Pancreas (tissue), 10 donors: ENCODE results near the gene UPP2. TPM values are rescaled to one million over a fixed set of nuclear protein-coding genes. Genes with fewer than 3 reads are reported as not detected.
A peak's percentile ranks its signal among the peaks of the same experiment; 100 is the strongest.

Experiments used
- ATAC-seq, 4 donors: fragments of 200-7000 bp; cut with Tn5 transposase; one replicate each; pipeline versions ENCODE4 v1.8.0 to v1.9.1; 2020; ENCODE audit warnings: mild to moderate bottlenecking in 4 of 4, moderate library complexity in 4 of 4
- DNase-seq, 6 donors: peaks; one replicate each; pipeline ENCODE4 v3.0.0-alpha.2; 2020
- FAIRE-seq: peaks from 2 replicates; lab custom pipeline; 2012; peaks lifted over from hg19 to GRCh38; lab: Jason Lieb, UNC
- H3K27ac ChIP-seq, 4 donors: fragments of 200-600 bp; sonication (generic); 1 replicate in 3 of 4; 2 replicates in 1 of 4; pipeline versions ENCODE4 v1.5.0 to v1.8.0; 2020
- H3K27me3 ChIP-seq, 4 donors: fragments of 200-600 bp; one replicate each; pipeline ENCODE4 v1.8.0; 2021
- H3K36me3 ChIP-seq, 3 donors: fragments of 200-600 bp; sonication (generic) in 1 of 3; one replicate each; pipeline versions ENCODE4 v1.5.0 to v1.8.0; 2020 to 2021
- H3K4me1 ChIP-seq, 3 donors: fragments of 200-600 bp; one replicate each; pipeline ENCODE4 v1.8.0; 2021
- H3K4me3 ChIP-seq, 4 donors: fragments of 200-600 bp; sonication (generic) in 2 of 4; one replicate each; pipeline versions ENCODE4 v1.5.0 to v1.8.0; 2020 to 2021
- H3K9me3 ChIP-seq, 4 donors: fragments of 200-600 bp; one replicate each; pipeline ENCODE4 v1.8.0; 2021
- WGBS, 2 donors: extraction: QIAGEN DNeasy Blood & Tissue Kit; methylation state at CpG; one replicate each; pipeline ENCODE4 v1.1.7; 2013; 5-methylcytosine and 5-hydroxymethylcytosine counted together
- intact Hi-C, 3 donors: fragments of 100-400 bp; cut with DNase I; formaldehyde crosslinking; loops; one replicate each; pipeline versions ENCODE4 v1.11.1 to v1.14.2; 2022
- polyA plus RNA-seq, 2 donors: library from polyadenylated mRNA; stranded (reverse); fragments of 200-250 nt; gene quantifications; one replicate each; pipeline ENCODE4 v1.2.3, GENCODE V29; 2013
- total RNA-seq, 6 donors: library from RNA; stranded (reverse); fragmentation: NEBNext Ultra II Directional in 4 of 6; extraction: Animal tissue kit (Norgen Biotek cat#: 25700) in 4 of 6; gene quantifications; one replicate each; pipeline versions ENCODE4 v1.2.1 to v1.2.4, GENCODE V29; 2021 to 2023
- TF ChIP-seq, protein P1 (sequence below), 4 donors: fragments of 200-600 bp; sonication (generic) in 3 of 4; IDR thresholded peaks; one replicate each; pipeline versions ENCODE4 v1.5.0 to v1.8.0; 2021; ENCODE audit warnings: antibody characterized with exemption in 4 of 4
- donor health status: healthy with polysubstance abuse.
- donor health status: DM: no; HTN: no; CAD: no; lungs with moderate emphysema.
- donor health status: DM: no; HTN: no; CAD: no.
- donor health status: control.
- donor health status: control.
- donor health status: Bipolar disorder and iron deficiency.
- donor health status: DM: yes; HTN: yes; CAD: no.
- donor health status: DM: no; HTN: no; CAD: no.
- donor health status: DM: no; HTN: no; CAD: no.
- donor health status: DM: yes; HTN: yes; CAD: no.

Gene UPP2
- total and polyA plus RNA-seq, 8 donors, result not detected

DNA sequence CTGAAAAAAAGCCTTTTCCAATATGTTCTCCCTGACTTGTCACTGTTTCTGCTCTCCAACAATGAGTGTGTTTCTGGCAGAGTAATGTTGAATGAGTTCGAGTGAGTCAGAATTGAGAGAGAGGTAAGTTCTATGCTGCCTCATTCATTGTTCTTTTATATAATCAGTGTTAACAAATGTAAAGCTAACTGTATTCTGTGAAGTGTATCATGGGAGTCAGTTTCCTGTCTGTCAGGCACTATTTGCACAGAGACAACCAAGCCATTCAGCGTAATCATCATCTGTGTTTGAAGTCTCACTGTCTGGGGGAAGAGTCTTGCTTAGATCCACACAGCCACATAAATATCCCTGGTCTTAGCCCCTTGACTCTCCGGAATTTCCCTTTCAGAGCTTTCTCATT, 22.0 kb upstream of the UPP2 start:
- H3K27me3 ChIP-seq, result no peaks in the 10 kb centered on the region
- WGBS, 2 donors, result 53 to 54% methylated on average over 3 of the region's 3 CpGs
- intact Hi-C loops, result no loop called here
- ATAC-seq (no peak), DNase-seq (no peak), FAIRE-seq (no peak)
- no peaks in the 10 kb centered on the region for H3K36me3 ChIP-seq
- H3K4me1 ChIP-seq, result no peaks in the 10 kb centered on the region
- H3K9me3 ChIP-seq, result no peaks in the 10 kb centered on the region
- H3K4me3 ChIP-seq, result no peak overlapping the region
- H3K27ac ChIP-seq, result no peak overlapping the region
- TF ChIP-seq, protein P1, sequence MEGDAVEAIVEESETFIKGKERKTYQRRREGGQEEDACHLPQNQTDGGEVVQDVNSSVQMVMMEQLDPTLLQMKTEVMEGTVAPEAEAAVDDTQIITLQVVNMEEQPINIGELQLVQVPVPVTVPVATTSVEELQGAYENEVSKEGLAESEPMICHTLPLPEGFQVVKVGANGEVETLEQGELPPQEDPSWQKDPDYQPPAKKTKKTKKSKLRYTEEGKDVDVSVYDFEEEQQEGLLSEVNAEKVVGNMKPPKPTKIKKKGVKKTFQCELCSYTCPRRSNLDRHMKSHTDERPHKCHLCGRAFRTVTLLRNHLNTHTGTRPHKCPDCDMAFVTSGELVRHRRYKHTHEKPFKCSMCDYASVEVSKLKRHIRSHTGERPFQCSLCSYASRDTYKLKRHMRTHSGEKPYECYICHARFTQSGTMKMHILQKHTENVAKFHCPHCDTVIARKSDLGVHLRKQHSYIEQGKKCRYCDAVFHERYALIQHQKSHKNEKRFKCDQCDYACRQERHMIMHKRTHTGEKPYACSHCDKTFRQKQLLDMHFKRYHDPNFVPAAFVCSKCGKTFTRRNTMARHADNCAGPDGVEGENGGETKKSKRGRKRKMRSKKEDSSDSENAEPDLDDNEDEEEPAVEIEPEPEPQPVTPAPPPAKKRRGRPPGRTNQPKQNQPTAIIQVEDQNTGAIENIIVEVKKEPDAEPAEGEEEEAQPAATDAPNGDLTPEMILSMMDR (IDR thresholded peaks at IDR 0.05), result no peak

DNA sequence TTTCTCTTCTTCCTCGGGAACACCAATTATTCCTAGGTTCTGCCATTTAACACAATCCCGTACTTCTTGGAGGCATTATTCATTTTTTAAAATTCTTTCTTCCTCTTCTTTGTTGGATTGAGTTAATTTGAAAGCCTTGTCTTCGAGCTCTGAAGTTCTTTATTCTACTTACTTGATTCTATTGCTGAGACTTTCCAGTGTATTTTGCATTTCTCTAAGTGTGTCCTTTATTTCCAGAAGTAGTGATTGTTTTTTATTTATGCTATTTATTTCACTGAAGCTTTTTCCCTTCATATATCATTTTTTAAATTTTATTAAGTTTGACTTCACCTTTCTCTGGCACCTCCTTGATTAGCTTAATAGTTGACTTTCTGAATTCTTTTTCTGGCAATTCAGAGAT, 13.6 kb upstream of the UPP2 start:
- WGBS, 2 donors, result 78 to 85% methylated on average over 3 of the region's 3 CpGs

DNA sequence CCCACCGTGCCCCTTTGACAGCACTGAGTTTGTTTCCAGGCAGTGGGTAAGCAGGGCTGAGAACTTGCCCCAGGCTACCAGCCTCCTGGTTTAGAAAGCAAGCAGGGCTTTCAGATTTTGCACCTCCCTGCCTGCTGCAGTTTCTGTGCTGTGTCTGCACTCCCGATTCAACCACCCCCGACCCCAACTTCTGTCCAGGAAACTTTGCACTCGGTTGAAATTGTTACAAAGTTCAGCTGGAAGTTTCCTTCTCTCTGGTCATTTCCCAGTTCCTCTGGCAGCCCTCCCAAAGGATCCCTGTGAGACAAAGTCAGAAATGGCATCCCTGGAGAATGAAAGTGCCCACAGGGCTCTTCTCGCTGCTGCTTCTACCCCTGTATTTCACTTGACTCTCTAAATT, 12.4 kb upstream of the UPP2 start:
- no peak overlapping the region for H3K4me3 ChIP-seq
- H3K4me1 ChIP-seq, result peaks cover 0 to 6% (median 5%) of the 10 kb centered on the region in 3 donors
- DNase-seq (no peak), ATAC-seq (no peak), FAIRE-seq (no peak)
- TF ChIP-seq, protein P1 (IDR thresholded peaks at IDR 0.05), result no peak
- H3K9me3 ChIP-seq, result no peaks in the 10 kb centered on the region
- H3K27ac ChIP-seq, result no peak overlapping the region
- H3K27me3 ChIP-seq, result no peaks in the 10 kb centered on the region
- WGBS, 2 donors, result 77 to 79% methylated on average over 5 of the region's 5 CpGs
- no peaks in the 10 kb centered on the region for H3K36me3 ChIP-seq
- intact Hi-C loops, result no loop called here

More for the DNA sequence above, 13.6 kb upstream of the UPP2 start:
- Histone ChIP-seq H3K27me3 (no peaks in the 10 kb centered on the region), H3K27ac (no peak overlapping the region), H3K4me1 (no peaks in the 10 kb centered on the region), H3K9me3 (no peaks in the 10 kb centered on the region), H3K4me3 (no peak overlapping the region), H3K36me3 (no peaks in the 10 kb centered on the region)
- ATAC-seq (no peak), FAIRE-seq (no peak), DNase-seq (no peak)
- TF ChIP-seq, protein P1 (IDR thresholded peaks at IDR 0.05), result no peak
- intact Hi-C loops, result no loop called here

DNA sequence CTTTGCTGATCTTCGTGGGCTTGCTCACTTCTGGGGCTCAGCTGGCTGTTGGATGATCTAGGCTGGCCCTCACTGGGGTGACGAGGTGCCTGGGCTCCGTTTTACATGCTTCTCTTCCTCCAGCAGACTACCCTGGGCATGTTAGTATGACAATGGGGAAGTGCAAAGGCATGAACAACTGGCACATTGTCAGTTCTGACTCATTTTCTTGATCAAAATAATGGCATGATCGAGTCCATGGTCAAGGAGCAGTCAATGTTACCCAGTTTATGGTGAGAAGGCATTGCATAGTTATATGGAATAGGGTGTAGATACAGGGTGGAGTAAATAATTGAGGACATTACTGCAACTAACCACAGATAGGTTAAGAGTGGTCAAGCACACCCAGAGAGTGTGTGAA, 10.0 kb upstream of the UPP2 start:
- ATAC-seq, result no peak
- no peak overlapping the region for H3K4me3 ChIP-seq
- no peaks in the 10 kb centered on the region for H3K27me3 ChIP-seq
- 79 to 86% methylated on average over 4 of the region's 4 CpGs for WGBS, 2 donors
- no peaks in the 10 kb centered on the region for H3K36me3 ChIP-seq
- TF ChIP-seq, protein P1 (IDR thresholded peaks at IDR 0.05), result no peak
- intact Hi-C loops, result no loop called here
- H3K9me3 ChIP-seq, result no peaks in the 10 kb centered on the region
- peaks cover 0 to 15% (median 12%) of the 10 kb centered on the region in 3 donors for H3K4me1 ChIP-seq
- H3K27ac ChIP-seq, result no peak overlapping the region
- DNase-seq, result no peak
- FAIRE-seq, result no peak

DNA sequence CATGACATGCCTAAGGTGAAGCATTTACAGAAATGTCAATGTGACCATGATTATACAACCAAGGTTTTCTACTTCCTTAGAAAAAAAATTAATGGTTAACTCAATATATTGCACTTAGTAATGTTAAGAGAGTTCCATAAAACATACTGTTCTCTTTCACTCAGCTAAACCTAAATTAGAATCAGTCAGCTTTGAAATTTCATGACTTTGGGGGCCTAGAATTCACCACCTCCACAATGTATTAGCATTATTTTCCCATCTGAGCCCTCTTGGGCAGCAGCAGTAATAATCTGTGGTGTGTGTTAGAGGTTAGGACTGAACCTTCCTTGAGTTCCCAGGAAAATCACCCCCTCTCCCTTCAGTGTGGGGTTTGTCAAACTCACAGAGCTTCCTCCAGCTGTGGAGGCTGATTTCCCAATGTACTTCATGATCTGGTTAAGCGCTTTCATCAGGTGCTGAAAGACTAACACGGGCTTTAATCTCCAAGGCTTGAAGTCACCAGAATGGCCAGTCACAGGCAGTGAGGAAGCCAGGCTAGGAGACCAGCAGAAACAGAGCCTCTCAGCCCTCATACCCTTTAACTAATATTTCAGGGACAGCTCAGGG, 7.1 kb upstream of the UPP2 start:
- H3K4me1 ChIP-seq, result peaks cover 0 to 15% (median 12%) of the 10 kb centered on the region in 3 donors
- TF ChIP-seq, protein P1 (IDR thresholded peaks at IDR 0.05), result no peak
- 49 to 64% methylated on average over 2 of the region's 2 CpGs for WGBS, 2 donors
- DNase-seq (no peak), ATAC-seq (peak; percentile 55 to 89 (median 84)), FAIRE-seq (peak; percentile 90)
- H3K9me3 ChIP-seq, result no peaks in the 10 kb centered on the region
- H3K36me3 ChIP-seq, result no peaks in the 10 kb centered on the region
- H3K27me3 ChIP-seq, result no peaks in the 10 kb centered on the region
- H3K4me3 ChIP-seq, result no peak overlapping the region
- peak overlapping the region in 3 of 4 donors; percentile 58 to 64 (median 62) for H3K27ac ChIP-seq
- intact Hi-C loops, result no loop called here
